MG63 (cell line): ENCODE data around the gene KRT34. TPM values are rescaled to one million over a fixed set of nuclear protein-coding genes. Genes with fewer than 3 reads are reported as not detected.
"Not testable (repeated sequence)": the region's sequence is repeated elsewhere in the genome, so short reads cannot be mapped to it uniquely, and the experiment has no call there.

Source experiments
- DNase-seq: peaks from one replicate; pipeline ENCODE4 v3.0.0-alpha.2; 2020
- H3K27me3 ChIP-seq: fragments of 250-450 bp; sonication (Bioruptor Pico); 2 replicates; pipeline ENCODE4 v1.5.1; 2020; ENCODE audit warnings: mild to moderate bottlenecking, moderate library complexity
- H3K36me3 ChIP-seq: fragments of 250-450 bp; sonication (Bioruptor Pico); 2 replicates; pipeline ENCODE4 v1.5.1; 2020; ENCODE audit warnings: mild to moderate bottlenecking, moderate library complexity
- H3K4me3 ChIP-seq: fragments of 250-450 bp; sonication (Bioruptor Pico); 2 replicates; pipeline ENCODE4 v1.5.1; 2020; ENCODE audit warnings: mild to moderate bottlenecking, moderate library complexity
- H3K9me3 ChIP-seq: fragments of 250-450 bp; sonication (Bioruptor Pico); 2 replicates; pipeline ENCODE4 v1.5.1; 2020; ENCODE audit warnings: mild to moderate bottlenecking, moderate library complexity
- total RNA-seq: library from RNA; depleted of rRNA; stranded (reverse); fragments of >200 nt; shearing (Covaris generic); gene quantifications from 2 replicates; pipeline ENCODE4 v1.2.3, GENCODE V29; 2014; ENCODE audit warnings: low replicate concordance

KRT34 gene
- total RNA-seq, 1 experiment from 2014 or later, result 0.49 TPM

DNA sequence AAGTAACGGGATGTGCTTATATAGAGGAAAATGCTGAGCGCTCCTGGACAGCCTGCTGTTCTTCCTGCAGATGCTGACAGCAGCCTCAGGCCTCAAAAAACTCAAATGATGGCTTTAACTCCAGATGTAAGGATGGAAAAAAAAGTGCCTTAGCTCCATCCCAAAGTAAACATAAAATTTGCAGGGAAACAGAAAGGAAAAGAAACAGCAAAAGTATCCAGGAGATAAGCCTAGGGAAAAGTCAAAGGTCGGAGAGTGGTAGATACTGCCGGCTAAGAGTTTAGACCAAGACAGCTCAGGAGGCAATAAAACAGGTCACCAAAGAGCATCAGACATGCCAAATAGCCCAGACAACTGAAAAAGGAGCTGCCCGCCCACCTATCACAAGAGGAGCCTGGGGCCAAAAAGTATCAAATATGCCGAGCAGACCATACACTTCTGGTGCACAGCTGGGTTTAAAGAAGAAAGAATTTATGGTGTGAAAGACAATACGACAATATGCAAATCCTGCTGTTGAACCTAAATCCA lies 8.4 kb upstream of the KRT34 start:
- no peak overlapping the region for H3K4me3 ChIP-seq
- H3K27me3 ChIP-seq, result no peaks in the 10 kb centered on the region
- no peak for DNase-seq
- H3K36me3 ChIP-seq, result no peaks in the 10 kb centered on the region
- peaks cover 15% of the 10 kb centered on the region for H3K9me3 ChIP-seq

DNA sequence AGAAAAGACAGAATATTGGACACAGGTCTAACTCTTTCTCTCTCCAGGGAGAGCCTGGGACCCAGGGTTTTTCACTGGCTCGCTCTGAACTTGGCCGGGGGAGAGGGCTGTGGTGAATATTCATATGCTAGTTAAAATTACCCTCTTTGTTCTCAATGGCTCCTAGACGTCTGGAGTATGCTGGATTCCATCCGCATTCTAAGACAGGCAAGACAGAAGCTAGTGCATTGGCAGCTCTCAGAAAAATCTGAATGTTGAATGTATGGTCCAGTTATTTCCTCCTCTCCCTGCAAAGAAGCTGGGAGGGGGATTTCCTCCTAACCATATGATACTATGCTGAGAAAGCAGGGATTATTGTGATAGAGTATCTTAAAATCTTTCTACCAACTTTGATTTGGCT lies 5.6 kb upstream of the KRT34 start:
- H3K36me3 ChIP-seq, result no peaks in the 10 kb centered on the region
- no peak overlapping the region for H3K4me3 ChIP-seq
- H3K27me3 ChIP-seq, result no peaks in the 10 kb centered on the region
- H3K9me3 ChIP-seq, result peaks cover 22% of the 10 kb centered on the region
- no peak for DNase-seq

DNA sequence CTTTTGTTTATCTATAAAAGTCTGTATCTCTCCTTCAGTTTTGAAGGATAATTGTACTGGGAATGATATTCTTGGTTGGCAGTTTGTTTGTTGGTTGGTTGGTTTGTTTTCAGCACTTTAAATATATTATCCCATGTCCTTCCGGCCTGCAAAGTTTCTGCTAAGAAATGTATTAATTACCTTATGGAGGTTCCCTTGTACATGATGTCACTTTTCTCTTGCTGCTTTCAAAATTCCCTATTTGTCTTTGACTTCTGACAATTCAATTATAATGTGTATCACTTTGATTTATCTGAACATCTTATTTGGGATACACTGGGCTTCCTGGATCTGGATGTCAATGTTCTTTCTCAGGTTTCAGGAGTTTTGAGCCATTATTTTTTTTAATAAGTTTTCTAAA lies 4.1 kb upstream of the KRT34 start:
- no peak overlapping the region for H3K4me3 ChIP-seq
- peaks cover 22% of the 10 kb centered on the region for H3K9me3 ChIP-seq
- no peak for DNase-seq
- H3K36me3 ChIP-seq, result no peaks in the 10 kb centered on the region
- H3K27me3 ChIP-seq, result no peaks in the 10 kb centered on the region

DNA sequence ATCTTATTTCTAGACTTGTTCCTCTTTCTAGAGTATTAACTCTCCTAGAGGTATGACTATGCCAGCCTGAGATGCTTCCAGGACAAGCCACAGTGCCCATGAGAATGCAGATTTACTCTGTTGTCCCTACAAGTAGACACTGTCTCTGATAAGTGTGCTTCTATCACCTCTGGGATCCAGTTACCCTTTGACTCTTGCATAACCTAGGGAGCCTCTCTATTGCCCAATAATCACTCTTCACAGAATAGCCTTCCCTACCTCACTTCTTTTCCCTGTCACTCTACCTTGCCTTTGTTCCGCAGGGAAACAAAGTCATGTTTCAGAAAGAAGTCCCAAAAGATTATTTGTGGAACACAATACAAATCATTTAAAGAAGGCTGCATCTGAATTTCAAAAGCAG lies 1.6 kb upstream of the KRT34 start:
- no peak overlapping the region for H3K4me3 ChIP-seq
- H3K9me3 ChIP-seq, result peaks cover 24% of the 10 kb centered on the region
- H3K27me3 ChIP-seq, result no peaks in the 10 kb centered on the region
- no peaks in the 10 kb centered on the region for H3K36me3 ChIP-seq
- DNase-seq, result no peak

DNA sequence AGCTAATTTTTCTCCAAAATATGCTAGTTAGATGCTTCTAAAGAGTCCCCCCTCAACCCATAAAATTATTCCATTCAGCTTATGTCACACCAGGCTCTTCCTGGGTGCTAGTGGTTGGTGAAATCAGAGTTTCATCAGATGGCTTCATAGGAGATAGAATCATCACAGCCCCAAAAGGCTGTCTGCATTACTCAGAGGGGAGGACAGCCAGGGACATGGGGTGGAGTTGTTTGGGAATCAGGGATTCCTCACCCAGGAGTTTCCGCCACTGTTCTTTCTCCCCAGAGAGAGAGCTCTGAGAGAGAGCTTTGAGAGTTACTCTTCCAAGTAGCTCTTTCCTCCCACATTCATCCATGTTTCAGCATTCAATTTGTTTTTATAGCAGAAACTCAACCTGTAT lies 288 bp upstream of the KRT34 start:
- Histone ChIP-seq H3K4me3 (no peak overlapping the region), H3K36me3 (no peaks in the 10 kb centered on the region), H3K9me3 (peaks cover 22% of the 10 kb centered on the region), H3K27me3 (no peaks in the 10 kb centered on the region)
- no peak for DNase-seq

DNA sequence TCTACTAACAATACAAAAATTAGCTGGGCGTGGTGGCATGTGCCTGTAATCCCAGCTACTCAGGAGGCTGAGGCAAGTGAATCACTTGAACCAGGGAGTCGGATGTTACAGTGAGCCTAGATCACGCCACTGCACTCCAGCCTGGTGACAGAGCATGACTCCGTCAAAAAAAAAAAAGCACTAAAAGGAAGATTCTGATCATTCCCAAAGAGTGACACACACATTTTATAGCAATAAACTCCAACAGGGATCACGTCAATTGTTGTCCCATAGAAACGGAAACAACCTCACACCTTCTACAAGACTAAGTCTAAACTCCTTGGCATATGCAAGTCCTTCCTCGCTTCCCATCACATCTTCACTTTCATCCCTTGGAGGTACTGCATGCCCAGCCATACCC lies 2.0 kb downstream of the KRT34 start:
- peak; percentile 76 for DNase-seq
- H3K9me3 ChIP-seq, H3K4me3 ChIP-seq: not testable (repeated sequence)

DNA sequence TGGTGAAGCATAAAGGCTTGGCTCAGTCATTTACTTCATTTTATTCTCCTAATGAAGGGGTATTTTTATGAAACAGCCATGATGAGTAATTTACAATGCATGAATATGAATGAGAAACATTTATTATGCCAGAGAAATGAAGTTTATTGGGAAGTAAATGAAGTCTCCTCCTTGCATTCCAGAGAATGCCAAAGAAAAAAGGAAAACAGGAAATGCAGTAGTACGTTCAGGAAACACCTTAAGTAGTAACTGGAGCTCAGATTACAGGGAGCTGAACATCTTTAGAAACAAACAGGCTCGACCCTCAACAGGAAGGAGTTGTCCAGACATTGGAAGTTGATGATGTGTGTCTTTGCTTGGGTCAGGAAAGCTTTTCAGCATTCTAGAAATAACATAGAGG lies 4.6 kb downstream of the KRT34 start:
- DNase-seq, result no peak
- Histone ChIP-seq H3K27me3 (no peaks in the 10 kb centered on the region), H3K4me3 (no peak overlapping the region), H3K36me3 (no peaks in the 10 kb centered on the region), H3K9me3 (peaks cover 2% of the 10 kb centered on the region; the same call in 1 of the 2 replicates)

More for the DNA sequence above, 2.0 kb downstream of the KRT34 start:
- H3K36me3 ChIP-seq, H3K27me3 ChIP-seq: not testable (repeated sequence)

DNA sequence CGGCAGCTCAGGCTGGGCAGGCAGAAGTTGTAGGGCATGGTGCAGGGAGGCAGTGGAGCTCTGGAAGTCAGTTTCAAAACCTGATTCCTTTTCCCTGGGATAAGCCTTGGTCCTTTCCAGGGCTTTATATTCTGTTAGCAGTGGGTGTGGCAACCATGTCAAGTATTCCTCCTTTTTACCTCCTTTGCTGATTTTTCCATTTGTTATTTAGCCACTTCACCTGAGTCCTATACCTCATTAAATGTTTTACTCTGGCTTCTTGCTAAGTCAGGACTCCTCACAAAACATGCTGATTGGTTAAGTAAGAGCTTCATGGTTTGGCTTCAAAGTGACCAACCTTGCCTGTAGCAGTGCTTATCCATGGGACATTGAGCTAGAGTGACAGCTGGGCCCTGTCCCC lies 12.4 kb downstream of the KRT34 start, which contains the start of gene KRT33B:
TSS of gene KRT33B (minus strand) at position 101 of the 400 bp plus-strand sequence. CDS start at position 38, 63 bp downstream.
- DNase-seq, result no peak
- H3K27me3 ChIP-seq, result no peaks in the 10 kb centered on the region
- no peaks in the 10 kb centered on the region for H3K36me3 ChIP-seq
- no peaks in the 10 kb centered on the region for H3K9me3 ChIP-seq
- no peak within 1 kb of the TSS for H3K4me3 ChIP-seq

DNA sequence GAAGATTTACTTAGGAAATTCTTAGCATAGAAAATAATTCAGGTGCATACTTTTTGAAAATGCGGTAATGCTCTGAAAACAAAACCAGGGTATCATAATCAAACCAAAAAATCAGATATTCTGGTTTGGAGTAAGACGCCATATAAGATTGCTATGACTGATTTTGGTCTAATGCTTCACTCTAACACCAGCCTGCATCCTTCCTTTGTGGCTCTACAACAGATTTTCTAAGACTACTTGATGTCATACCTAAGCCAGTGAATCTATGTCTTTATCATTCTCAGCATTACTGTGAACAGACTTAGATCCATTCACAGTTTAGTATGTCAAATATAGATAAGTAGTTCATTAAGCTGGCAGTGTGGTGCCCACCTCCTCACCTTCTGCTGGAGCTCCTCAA lies 13.1 kb downstream of the KRT34 start:
- no peak overlapping the region for H3K4me3 ChIP-seq
- H3K27me3 ChIP-seq, result no peaks in the 10 kb centered on the region
- no peaks in the 10 kb centered on the region for H3K36me3 ChIP-seq
- no peaks in the 10 kb centered on the region for H3K9me3 ChIP-seq
- no peak for DNase-seq

DNA sequence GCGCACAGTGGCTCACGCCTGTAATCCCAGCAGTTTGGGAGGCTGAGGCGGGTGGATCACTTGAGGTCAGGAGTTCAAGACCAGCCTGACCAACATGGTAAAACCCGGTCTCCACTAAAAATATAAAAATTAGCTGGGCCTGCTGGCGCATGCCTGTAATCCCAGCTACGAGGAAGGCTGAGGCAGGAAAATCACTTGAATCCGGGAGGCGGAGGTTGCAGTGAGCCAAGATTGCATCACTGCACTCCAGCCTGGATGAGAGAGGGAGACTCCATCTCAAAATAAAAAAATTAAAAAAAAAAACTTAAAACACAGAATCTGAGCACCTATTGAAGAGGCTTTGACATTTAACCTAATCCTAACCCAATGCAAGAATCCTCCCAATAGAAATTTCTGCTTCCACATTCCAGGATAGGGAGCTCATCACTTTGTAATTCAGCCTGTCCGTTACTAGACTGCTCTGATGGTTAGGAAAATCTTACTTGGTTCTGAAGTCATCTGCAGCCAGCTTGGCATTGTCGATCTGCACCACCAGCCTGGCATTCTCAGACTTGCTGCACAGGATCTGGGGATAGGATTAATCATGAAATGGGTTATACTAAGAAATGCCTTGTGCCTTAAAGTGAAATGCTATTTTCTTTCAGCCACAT lies 14.6 kb downstream of the KRT34 start:
- peak; percentile 89 for DNase-seq
- Histone ChIP-seq H3K27me3 (no peaks in the 10 kb centered on the region), H3K4me3 (no peak overlapping the region), H3K9me3 (no peaks in the 10 kb centered on the region), H3K36me3 (no peaks in the 10 kb centered on the region)

DNA sequence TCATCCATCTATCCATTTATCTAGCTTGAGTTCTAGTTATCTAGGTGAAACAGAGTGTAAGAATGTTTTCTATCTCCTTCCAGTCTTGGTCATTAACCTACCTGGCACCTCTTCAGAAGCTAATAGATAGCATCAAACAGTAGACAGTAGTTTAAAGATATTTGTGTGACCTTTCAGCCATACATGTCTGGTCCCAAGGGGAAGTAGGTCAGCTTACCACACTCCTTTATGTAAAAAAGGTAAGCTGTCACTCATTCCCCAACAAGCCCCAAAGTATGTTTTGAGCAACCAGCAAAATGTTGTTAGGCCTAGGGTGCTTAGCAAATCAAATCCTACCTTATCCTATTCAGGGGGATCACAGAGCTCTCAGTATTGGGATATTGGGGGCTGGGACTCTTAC lies 16.0 kb downstream of the KRT34 start:
- Histone ChIP-seq H3K9me3 (no peaks in the 10 kb centered on the region), H3K27me3 (no peaks in the 10 kb centered on the region), H3K4me3 (no peak overlapping the region), H3K36me3 (no peaks in the 10 kb centered on the region)
- DNase-seq, result no peak

DNA sequence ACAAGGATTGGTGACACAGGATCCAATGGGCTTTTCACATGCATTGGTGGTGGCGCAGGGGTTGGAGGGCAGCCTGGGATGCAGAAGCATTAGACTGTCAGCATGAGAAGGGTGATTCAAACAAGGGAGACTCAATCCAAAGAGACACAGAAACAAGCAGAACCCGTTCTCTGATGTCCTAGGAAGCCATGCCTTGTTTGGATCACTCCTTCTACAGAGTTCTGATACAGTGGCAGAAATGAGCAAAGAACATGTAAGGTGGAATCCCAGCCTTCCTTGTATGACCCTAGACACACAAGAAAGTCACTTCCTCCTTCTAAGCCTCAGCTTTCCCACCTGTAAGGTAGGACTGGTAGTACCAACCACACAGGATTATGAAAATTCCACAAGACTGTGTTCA lies 18.2 kb downstream of the KRT34 start:
- Histone ChIP-seq H3K9me3 (no peaks in the 10 kb centered on the region), H3K27me3 (no peaks in the 10 kb centered on the region), H3K36me3 (no peaks in the 10 kb centered on the region), H3K4me3 (no peak overlapping the region)
- DNase-seq, result no peak

DNA sequence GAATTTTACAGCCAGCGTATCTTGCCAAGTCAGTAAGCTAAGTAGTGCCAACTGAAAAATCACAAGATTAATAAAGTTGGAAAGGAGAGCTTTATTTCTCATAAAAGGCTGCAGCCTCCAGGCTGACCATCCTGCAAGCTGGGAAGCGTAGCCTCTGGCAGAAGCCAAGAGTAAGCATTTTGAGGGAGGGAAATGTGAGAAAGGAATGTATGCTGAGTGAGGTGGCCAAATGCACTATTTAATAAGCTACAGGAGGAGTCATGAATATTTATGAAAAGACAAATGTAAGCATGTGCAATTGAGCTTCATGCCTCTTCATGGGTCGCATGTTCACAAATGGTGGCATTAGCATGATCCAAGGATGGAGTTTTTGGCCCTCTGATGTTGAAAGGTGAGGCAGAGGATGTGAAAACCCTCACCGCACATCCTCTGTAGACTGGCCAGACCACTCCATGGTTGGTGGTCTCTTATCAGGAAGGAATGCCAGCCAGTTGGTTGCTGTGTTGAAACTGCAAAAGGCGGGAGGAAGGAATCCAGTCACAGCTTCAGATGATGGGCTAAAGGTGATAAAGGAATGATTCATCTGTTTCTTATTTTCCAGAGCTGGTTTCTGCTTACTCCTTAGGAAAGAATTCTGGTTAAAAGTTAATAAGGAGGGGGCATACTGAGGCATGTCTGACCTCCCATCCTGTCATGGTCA lies 21.7 kb downstream of the KRT34 start:
- Histone ChIP-seq H3K27me3 (no peaks in the 10 kb centered on the region), H3K9me3 (peaks cover 5% of the 10 kb centered on the region; the same call in 1 of the 2 replicates), H3K36me3 (no peaks in the 10 kb centered on the region), H3K4me3 (no peak overlapping the region)
- peak; percentile 81 for DNase-seq

DNA sequence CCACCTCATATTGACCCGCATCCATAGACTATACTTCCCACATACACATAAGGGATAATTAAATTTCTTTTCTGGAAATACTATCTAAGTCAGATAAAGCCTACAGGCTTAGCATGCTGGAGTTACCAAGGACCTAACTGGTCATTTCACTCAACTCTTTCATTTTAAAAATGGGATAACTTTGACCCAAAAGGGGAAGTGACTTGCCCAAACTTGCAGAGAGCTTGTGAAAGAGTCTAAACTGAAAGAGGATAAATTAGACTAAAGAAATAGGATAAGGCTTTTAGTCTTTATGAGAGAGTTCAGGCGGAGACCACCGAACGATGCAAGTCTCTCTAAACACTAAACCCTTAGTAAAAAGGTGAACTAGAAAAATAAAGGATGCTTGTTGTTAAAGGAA lies 27.6 kb downstream of the KRT34 start:
- H3K36me3 ChIP-seq, result no peaks in the 10 kb centered on the region
- peaks cover 5% of the 10 kb centered on the region; the same call in 1 of the 2 replicates for H3K9me3 ChIP-seq
- DNase-seq, result no peak
- no peak overlapping the region for H3K4me3 ChIP-seq
- H3K27me3 ChIP-seq, result no peaks in the 10 kb centered on the region

DNA sequence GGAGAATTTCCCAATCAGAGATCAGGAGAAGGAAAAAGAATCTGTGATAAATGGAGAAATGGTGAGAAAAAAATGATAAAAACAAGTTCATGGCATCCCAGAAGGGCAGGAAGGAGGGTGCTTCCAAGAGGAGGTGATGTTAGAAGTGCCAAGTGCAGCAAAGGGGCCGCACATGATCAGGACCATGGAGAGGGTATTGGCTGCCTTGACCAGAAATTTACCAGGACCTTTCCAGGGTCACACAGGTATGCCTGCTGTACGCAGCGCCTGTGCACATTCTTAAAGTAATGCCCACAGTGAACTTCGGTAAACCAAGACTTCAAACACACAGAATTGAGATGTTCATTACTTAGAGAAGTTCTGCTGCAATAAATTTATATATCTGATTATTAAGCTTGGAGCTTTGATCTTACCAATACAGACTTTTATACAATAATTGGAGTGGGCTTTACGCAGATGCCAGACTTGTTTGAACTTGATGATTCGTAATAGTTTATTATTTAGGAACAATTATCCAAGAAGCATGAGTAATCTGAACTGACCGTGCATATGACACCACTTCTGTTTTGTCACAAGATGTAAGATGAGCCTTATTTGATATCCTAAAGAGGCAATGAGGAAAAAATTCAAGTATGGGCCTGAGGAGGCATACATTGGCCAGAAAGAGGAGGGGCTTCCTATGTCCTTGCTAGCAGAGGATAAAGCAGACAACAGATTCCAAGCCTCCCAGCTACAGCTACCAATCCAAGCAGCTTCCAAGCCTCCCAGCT lies 29.3 kb downstream of the KRT34 start:
- Histone ChIP-seq H3K36me3 (no peaks in the 10 kb centered on the region), H3K4me3 (no peak overlapping the region), H3K27me3 (no peaks in the 10 kb centered on the region), H3K9me3 (peaks cover 5% of the 10 kb centered on the region; the same call in 1 of the 2 replicates)
- no peak for DNase-seq

DNA sequence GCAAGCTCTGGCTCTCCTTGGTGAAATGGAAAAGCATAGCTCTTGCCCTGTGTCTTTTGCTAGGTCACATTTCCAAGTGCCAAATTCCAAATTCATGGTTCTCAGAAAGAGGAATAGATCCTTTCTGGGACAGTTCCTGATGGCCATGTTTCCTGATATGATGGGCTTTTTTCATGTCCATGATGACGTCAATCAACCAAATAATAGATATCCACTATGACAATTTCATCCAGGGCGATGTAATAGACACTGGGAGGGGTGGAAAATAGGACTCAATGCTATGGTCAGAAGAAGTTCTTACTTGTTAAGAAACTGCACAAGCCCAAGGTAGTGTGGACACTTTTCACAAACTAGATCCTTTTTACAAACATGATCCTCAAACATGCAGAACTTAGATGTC lies 30.9 kb downstream of the KRT34 start:
- DNase-seq, result no peak
- Histone ChIP-seq H3K27me3 (no peaks in the 10 kb centered on the region), H3K36me3 (no peaks in the 10 kb centered on the region), H3K9me3 (peaks cover 5% of the 10 kb centered on the region; the same call in 1 of the 2 replicates), H3K4me3 (no peak overlapping the region)

DNA sequence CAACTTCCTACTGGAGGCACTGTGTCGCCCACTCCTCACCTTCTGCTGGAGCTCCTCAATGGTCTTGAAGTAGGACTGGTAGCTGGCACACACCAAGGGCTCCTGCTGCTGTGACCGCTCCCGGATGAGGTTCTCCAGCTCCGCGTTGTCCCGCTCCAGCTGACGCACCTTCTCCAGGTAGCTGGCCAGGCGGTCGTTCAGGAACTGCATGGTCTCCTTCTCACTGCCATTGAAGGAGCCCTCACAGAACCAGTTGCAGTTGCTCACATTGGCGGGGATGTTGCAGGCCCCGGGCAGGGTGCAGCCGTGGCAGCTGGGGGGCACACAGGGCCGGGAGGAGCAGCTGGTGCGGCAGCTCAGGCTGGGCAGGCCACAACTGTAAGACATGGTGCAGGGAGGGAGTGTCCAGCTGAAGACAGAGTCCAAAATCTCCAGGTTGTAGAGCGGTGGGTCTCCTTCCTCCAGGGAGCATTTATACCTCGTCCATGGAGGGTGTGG lies 31.7 kb downstream of the KRT34 start, which contains the start of gene KRT33A:
TSS of gene KRT33A (minus strand) at position 448 of the 498 bp plus-strand sequence. CDS start at position 387, 61 bp downstream.
- H3K9me3 ChIP-seq, result not testable (repeated sequence)

More for the DNA sequence above, 31.7 kb downstream of the KRT34 start, which contains the start of gene KRT33A:
- not testable (repeated sequence) for DNase-seq, H3K36me3 ChIP-seq, H3K27me3 ChIP-seq, H3K4me3 ChIP-seq
